GM21526 (cell line): ENCODE measurements around the gene C10orf62.
"Not testable (repeated sequence)": the region's sequence is repeated elsewhere in the genome, so short reads cannot be mapped to it uniquely, and the experiment has no call there.

Source experiments
- ATAC-seq: cut with Tn5 transposase; IDR thresholded peaks from one replicate; pipeline ENCODE4 v1.9.1; 2021; ENCODE audit warnings: moderate library complexity; ENCODE audit not compliant: unreplicated experiment, low FRiP score

The C10orf62 gene, protein sequence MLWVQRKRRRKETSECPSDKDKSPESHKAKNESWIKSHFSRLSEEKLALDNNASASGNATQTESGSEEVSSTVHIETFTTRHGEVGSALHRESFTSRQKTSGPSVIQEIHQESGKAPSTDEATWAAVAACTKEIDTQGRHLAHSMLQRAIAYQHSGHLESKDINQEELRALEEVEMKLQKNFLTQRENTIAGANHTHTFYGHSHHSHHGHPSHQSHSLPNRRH

DNA sequence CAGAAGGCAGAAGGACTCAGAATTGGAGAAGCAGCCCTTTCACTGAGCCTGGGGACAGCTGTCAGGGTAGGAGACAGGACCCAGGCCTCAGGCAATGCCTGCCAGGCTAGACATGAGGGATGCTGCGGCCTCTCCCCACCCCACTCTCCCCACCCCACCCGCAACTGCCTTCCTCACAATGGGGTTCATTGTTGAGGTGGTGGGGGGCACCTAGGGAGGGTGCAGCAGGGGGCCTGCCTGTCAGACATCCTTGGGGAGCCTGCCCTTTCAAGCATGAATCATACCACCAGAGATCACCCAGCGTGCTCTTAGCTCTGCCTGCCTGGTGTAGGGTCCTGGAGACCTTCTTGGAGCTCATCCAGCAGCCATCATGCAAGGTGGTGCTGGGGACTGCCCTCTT is at the start of gene C10orf62:
Gene C10orf62 (plus strand): TSS at position 243 of the 400 bp plus-strand sequence. CDS start 177 bp downstream, outside the sequence.
- ATAC-seq = no peak

DNA sequence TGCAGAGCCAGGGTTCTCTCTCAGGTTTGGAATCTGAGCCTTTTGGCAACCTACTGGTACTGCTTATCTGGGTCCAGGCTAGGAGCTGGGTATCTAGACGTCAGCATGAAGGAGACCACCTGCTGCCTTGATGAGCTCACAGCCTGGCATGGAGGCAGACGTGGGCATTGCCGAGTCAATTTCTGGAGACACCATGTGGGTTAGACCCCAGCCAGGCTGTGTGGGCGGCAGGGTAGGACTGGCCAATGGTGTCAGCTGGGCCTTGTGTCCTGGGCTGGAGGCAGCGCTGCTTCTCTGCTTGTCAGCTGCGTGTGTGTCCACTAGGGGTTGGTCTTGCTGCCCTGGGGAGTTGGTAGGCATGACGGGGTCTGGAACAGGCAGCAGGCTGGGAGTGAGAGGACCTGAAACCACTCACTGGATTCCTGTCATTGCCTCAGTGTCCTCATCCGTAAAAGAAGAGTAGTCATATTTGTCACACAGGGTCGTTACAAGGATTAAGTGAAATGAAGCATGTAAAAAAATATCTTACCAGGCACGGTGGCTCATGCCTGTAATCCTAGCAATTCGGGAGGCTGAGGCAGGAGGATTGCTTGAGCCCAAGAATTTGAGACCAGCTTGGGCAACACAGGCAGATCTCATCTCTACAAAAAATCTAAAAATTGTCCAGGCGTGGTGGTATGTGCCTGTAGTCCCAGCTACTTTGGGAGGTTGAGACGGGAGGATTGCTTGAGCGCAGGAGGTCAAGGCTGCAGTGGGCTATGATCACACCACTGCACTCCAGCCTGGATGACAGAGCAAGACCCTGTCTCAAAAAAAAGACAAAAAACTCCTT is 48.6 kb upstream of the C10orf62 start:
- ATAC-seq = no peak

DNA sequence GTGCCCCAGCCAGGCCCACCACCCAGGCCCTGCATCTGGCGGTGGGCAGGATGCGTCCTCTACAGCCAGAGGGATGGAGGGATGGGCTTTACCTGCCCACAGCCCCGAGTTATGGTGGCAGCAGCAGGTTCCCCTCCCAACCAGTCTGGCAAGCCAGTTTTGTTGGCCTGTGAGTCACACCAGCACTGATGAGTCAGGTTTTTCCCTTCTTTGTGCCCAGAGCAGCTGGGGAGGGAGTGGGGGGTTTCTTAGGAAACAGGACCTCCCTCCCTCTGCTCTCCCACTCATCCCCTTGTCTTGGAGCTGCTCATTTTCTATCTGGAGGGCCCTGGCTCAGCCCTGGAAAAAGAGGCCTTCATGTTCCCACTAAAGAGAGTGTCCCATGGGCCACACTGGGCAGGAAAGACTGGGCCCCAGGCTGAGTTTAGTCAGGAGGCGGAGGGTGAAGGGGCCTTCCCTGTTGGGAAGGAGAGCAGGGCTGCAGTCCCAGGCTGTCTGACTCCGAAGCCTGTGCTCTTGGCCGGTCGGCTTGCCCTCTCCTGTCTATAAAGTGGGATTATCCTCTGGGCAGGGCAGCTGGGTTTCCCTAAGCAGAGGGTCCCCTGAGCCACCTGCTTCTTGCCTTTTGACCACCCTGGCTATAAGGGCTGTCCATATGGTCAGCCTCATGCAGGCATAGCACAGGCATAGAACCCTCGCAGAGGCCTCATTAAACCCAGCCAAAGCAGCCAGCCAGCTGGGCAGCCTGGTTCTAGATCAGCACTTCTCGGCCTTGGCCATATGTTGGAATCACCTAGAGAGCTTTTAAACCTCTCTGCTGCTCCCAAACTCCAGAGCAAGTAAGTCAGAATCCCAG is 47.1 kb upstream of the C10orf62 start:
- no peak for ATAC-seq

- no peak for ATAC-seq
Measured at GRCh38 chr10:97543025-97543546, 46.4 kb upstream of the C10orf62 start.

DNA sequence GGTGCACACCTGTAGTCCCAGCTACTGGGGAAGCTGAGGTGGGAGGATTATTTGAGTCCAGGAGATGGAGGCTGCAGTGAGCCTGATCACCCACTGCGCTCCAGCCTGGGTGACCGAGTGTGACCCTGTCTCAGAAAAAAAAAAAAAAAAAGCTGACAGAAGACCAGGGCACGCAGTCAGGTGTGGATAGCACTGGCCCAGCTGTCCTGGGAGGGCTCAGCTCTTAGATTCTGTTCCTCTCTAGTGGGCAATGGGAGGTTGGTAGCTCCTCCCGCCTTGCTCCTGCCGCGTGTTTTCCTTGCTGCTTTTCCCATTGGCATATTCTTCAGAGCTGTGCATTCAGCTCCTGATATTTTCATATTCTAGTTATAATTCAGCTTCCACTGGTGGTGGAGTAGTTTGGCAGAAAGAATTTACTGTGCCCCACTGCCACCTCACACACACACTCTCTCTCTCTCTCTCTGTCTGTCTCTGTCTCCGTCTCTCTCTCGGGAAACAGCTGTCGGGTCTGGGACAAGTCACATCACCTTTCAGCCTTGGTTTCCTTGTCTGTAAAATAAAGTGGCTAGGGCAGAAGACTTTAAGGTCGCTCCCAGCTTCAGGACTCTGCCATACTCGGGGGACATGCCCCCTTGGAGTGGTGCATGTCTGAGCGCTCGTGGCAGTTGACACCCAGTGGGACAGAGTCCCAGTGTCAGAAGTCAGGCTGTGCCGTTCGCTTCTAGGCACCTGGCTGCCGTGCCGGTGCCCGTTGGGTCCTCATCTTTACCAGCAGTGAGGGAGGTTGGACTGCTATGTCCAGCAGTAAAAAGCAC is 42.9 kb upstream of the C10orf62 start:
- no peak for ATAC-seq

DNA sequence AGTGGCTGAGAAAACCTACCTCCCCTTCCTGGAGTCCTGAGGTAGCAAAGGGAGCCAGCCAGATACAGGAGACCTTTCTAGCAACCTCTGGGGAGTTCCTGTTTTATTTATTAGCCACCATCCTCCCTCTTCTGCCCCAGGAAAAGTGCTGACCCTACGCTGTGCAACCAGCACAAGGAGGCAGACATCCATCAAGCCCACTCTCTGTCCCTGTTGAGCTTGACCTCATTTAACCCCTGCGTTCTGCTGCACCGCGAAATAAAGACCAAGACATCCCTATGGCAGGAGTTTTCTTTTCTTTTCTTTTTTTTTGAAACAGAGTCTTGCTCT is 42.3 kb upstream of the C10orf62 start:
- no peak for ATAC-seq

GRCh38 chr10:97547962-97548361 is 41.6 kb upstream of the C10orf62 start:
- ATAC-seq = no peak

GRCh38 chr10:97548828-97549455 is 40.6 kb upstream of the C10orf62 start:
- ATAC-seq = no peak

DNA sequence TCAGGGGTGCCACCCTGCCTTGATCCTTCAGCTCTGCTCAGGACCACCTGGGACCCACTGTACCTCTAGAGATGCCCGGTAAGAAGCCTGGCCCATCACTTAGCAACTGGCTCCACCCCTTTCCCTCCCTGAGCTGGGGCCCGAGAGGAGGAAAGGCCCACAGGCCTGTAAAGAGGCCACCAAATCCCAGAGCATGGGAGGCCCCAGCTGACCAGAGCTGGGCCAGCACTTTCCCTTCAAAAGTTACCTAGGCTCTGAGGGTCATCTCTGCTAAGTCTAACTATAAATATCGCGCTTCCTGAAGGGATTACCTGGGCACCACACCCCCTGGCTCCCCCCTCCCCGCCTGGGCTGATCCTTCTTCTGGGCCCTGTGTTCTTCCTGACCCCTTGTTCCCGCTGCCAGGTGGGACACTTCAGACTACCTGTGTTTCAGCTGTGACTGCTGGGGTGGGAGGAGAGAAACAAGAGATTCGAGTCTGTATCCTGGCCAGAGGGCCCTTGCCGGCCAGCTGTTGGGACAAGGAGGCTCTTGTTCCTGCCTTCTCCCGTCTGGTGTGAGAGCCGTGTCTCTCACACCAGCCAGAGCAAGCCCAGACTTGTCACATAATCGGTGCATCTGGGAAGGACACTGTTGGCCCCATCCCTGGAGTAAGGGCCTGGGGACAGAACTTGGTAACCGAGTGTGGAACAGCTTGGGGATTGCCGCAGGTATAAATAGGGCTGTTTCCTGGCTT is 39.8 kb upstream of the C10orf62 start:
- no peak for ATAC-seq

DNA sequence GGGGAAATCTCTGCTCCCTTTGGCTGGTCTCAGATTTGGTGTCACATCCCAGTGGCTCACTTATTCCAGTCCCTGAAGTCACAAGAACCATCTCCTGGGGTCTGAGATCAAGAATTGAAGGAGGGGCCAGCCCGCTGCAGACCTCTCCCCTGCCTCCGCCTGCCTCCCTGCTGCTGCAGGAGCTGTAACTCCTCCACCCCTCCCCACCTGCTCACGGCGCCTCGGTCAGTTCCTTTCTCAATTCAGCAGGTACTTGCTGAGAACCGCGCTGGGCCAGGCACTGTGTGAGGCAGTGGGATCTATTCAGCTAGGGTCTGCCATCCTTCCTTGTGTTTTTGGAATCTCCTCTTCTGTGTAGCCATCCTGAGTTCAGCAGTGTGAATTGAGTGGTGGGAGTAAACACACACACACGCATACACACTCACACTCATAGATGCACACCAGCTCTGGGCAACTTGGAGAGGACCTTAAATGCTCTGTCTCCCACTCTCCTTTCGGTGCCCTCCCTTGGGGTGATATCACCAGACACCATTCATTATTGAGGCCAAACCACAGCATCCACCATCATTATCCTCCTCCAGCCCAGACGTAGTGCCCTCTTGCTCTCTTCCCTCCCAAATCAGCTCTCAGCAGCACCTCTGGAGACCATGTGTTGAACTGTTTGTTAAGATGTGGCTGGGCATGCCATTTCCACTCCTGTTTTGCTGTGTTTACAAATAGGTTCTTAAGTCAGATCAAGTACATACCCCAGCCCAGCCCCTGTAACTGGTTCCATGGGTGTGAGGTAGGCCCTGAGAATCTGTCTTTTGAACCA is 39.0 kb upstream of the C10orf62 start:
- no peak for ATAC-seq

- no peak for ATAC-seq
Measured at GRCh38 chr10:97551271-97551670, 38.2 kb upstream of the C10orf62 start.

GRCh38 chr10:97553575-97554031 is 35.9 kb upstream of the C10orf62 start:
- ATAC-seq = peak; percentile 59

DNA sequence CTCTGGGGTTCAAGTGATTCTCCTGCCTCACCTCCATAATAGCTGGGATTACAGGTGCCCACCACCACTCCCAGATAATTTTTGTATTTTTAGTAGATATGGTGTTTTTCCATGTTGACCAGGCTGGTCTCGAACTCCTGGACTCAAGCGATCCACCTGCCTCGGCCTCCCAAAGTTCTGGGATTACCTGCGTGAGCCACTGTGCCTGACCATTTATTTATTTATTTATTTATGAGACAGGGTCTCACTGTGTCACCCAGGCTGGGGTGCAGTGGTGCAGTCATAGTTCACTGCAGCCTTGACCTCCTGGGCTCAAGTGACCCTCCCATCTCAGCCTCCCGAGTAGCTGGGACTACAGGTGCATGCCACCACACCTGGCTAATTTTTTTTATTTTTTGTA is 35.2 kb upstream of the C10orf62 start:
- ATAC-seq = not testable (repeated sequence)

- ATAC-seq = not testable (repeated sequence)
Measured at GRCh38 chr10:97555541-97555940, 34.0 kb upstream of the C10orf62 start.

DNA sequence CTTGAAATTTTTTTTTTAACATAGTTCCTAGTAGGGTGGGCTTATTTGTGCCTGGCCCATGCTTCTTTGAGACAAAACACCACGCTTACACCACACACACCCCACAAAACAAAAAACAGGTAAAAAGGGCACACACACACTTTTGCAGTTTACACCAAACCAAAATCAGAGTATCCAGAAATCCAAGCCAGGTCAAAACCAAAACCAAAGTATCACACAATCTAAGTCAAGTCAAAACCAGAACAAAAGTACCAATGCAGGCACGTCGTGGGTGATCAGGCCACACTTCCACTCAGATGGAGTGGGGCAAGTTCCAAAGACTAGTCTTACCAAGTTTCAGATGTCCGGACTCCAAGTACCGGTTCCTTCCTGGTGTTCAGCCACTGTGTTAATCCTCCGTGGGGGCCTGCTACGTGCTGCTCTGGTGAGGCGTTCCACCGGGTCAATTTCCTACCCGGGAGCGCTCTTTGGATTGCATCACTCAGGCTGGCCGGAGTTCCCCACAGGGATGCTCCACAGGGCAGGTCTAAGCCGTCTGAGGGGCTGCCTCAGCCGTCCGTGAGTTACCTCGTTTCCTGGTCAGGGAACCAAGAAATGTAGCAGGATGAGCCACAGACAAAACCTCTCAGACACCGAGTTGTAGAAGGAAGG is 28.7 kb upstream of the C10orf62 start:
- ATAC-seq = not testable (repeated sequence)

DNA sequence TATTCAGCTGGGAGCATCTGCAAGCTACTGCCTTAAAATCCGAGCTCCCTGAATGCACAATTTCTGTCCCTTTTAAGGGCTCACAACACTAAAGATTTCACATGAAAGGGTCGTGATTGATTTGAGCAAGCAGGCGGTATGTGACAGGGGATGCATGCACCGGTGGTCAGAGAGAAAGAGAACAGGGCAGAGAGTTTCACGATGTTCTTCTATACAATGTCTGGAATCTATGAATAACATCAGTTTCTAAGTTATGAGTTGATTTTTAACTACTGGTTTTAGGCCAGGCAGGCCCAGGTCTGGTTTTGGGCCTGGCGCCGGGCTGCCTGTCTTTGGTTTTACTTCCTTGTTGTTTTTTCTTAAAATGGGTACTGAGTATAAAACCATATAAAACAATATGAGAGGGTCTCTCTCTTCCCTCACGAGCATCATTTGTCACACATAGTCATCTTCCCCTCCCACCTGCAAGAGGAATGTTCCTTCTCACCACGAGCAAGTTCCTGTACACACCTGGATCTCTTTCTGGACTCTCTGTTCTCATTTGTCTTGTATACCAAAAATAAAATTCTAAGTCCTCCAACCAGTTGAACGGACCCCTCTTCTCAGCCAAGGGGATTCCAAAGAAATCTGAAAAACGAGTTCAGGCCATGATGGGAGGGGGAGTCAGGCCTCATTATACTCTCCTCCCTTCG is 28.0 kb upstream of the C10orf62 start:
- ATAC-seq = not testable (repeated sequence)

GRCh38 chr10:97562329-97562728 is 27.2 kb upstream of the C10orf62 start:
- ATAC-seq = not testable (repeated sequence)
